Stimulated activated naive CD8-positive, alpha-beta T cell treated with anti-CD3 and anti-CD28 coated beads, Interleukin-15, amount 100 ng/mL, for 72 hours (primary cell): ENCODE data around the gene ALDH16A1.
"Not testable (repeated sequence)": the region's sequence is repeated elsewhere in the genome, so short reads cannot be mapped to it uniquely, and the experiment has no call there.

Experiments
- ATAC-seq: fragments of 150-1000 bp; cut with Tn5 transposase; 2 replicates; pipeline ENCODE4 v1.10.0; 2021; ENCODE audit warnings: mild to moderate bottlenecking, moderate library complexity
- DNase-seq, 2 donors: peaks; one replicate each; pipeline ENCODE4 v3.0.0; 2021 to 2022
- H3K27ac Mint-ChIP-seq, 2 donors: one replicate each; pipeline ENCODE4 v1.8.0; 2022; ENCODE audit warnings: mild to moderate bottlenecking in 2 of 2, mixed read lengths in 2 of 2, moderate library complexity in 2 of 2
- H3K27me3 Mint-ChIP-seq: one replicate; pipeline ENCODE4 v1.8.0; 2022; ENCODE audit warnings: mixed read lengths
- H3K4me1 Mint-ChIP-seq: one replicate; pipeline ENCODE4 v1.8.0; 2022; ENCODE audit warnings: mild to moderate bottlenecking, mixed read lengths
- H3K4me3 Mint-ChIP-seq, 2 donors: one replicate each; pipeline ENCODE4 v1.8.0; 2022; ENCODE audit warnings: mild to moderate bottlenecking in 2 of 2, mixed read lengths in 2 of 2, moderate library complexity in 1 of 2
- H3K9me3 Mint-ChIP-seq, 2 donors: one replicate each; pipeline ENCODE4 v1.8.0; 2022; ENCODE audit warnings: mixed read lengths in 2 of 2

Gene ALDH16A1

DNA sequence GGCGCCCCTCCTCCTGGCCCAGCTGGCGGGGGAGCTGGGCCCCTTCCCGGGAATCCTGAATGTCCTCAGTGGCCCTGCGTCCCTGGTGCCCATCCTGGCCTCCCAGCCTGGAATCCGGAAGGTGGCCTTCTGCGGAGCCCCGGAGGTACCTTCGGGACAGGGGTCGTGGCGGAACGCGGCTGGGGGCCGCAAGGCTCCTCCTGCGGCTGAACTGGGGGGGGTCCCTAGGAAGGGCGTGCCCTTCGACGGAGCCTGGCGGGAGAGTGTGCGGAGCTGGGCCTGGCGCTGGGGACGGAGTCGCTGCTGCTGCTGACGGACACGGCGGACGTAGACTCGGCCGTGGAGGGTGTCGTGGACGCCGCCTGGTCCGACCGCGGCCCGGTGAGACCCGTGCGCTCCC lies 8.6 kb downstream of the ALDH16A1 start:
- peaks cover 29% of the 10 kb centered on the region for H3K4me1 Mint-ChIP-seq
- no peak overlapping the region for H3K27ac Mint-ChIP-seq
- no peak for DNase-seq
- H3K9me3 Mint-ChIP-seq, result no peaks in the 10 kb centered on the region
- no peak overlapping the region for H3K4me3 Mint-ChIP-seq
- H3K27me3 Mint-ChIP-seq, result no peaks in the 10 kb centered on the region
- no peak for ATAC-seq

DNA sequence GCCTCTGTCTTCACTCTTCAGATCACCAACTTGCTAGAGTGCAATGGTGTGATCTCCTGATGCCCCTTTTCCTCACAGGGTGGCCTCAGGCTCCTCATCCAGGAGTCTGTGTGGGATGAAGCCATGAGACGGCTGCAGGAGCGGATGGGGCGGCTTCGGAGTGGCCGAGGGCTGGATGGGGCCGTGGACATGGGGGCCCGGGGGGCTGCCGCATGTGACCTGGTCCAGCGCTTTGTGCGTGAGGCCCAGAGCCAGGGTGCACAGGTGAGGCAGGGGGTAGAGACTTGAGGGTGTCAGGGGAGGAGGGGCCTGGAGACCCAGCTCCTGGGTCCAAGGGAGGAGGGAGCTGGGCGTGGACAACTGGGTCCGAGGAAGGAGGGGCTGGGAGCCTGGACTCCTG lies 9.5 kb downstream of the ALDH16A1 start:
- Mint-ChIP-seq H3K27me3 (no peaks in the 10 kb centered on the region), H3K4me3 (no peak overlapping the region), H3K4me1 (peaks cover 29% of the 10 kb centered on the region), H3K27ac (peak overlapping the region; percentile 5 to 13), H3K9me3 (no peaks in the 10 kb centered on the region)
- ATAC-seq, result no peak
- DNase-seq, result no peak

DNA sequence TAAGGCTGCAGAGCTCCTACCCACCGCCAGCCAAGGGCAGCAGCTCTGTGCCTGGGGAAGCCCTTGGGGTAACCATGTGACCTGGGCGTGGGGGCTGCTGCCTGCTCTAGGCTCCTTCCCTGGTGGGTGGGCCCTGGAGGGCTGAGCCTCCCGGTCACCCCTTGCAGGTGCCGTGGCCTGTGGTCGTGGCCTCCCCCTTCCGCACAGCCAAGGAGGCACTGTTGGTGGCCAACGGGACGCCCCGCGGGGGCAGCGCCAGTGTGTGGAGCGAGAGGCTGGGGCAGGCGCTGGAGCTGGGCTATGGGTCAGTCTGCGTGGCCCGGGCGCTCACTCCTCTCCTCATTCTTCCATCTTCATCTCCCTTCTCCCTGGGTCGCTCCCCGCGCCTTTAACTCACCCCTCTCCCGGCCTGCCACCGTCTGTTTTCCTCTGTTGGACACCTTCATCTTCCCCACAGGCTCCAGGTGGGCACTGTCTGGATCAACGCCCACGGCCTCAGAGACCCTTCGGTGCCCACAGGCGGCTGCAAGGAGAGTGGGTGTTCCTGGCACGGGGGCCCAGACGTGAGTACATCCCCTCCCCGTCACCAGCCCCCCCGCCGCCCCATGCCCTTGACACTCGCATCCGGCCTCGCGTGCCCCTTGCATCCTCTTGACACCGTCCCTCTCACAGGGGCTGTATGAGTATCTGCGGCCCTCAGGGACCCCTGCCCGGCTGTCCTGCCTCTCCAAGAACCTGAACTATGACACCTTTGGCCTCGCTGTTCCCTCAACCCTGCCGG lies 11.1 kb downstream of the ALDH16A1 start:
- peaks cover 30% of the 10 kb centered on the region for H3K4me1 Mint-ChIP-seq
- no peaks in the 10 kb centered on the region for H3K9me3 Mint-ChIP-seq
- DNase-seq (no peak), ATAC-seq (no peak)
- H3K27ac Mint-ChIP-seq, result no peak overlapping the region
- H3K27me3 Mint-ChIP-seq, result no peaks in the 10 kb centered on the region
- no peak overlapping the region for H3K4me3 Mint-ChIP-seq

DNA sequence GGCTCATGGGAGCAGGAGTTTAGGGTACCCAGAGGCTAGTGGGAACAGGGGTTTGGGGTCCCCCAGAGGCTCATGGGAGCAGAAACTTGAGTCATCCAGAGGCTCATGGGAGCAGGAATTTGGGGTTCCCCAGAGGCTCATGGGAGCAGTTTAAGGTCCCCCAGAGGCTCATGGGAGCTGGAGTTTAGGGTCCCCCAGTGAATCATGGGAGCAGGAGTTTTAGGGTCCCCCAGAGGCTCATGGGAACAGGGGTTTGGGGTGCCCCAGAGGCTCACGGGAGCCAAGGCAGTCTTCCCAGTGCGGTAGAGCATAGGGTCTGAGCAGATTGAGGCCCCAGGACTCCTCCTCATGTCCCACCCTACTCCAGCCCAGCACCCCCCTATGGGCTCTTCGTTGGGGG lies 12.3 kb downstream of the ALDH16A1 start:
- no peak for DNase-seq
- Mint-ChIP-seq H3K4me1 (peaks cover 42% of the 10 kb centered on the region), H3K27ac (peak overlapping the region; percentile 34 to 52), H3K9me3 (no peaks in the 10 kb centered on the region), H3K4me3 (no peak overlapping the region), H3K27me3 (no peaks in the 10 kb centered on the region)
- ATAC-seq, result no peak

DNA sequence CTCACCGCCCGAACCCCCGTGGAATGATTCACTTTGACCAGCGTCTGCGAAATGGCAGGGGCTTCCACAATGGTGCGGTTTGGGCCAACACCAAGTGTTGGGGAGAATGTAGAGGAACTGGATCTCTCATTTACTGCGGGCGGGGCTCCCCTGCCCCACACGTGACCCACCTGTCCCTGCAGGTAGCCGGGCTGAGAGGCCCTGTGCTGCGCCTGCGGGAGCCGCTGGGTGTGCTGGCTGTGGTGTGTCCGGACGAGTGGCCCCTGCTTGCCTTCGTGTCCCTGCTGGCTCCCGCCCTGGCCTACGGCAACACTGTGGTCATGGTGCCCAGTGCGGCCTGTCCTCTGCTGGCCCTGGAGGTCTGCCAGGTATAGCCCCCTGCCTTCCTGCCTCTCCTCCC lies 15.2 kb downstream of the ALDH16A1 start:
- peak overlapping the region; percentile 77 to 85 for H3K4me3 Mint-ChIP-seq
- ATAC-seq, result no peak

DNA sequence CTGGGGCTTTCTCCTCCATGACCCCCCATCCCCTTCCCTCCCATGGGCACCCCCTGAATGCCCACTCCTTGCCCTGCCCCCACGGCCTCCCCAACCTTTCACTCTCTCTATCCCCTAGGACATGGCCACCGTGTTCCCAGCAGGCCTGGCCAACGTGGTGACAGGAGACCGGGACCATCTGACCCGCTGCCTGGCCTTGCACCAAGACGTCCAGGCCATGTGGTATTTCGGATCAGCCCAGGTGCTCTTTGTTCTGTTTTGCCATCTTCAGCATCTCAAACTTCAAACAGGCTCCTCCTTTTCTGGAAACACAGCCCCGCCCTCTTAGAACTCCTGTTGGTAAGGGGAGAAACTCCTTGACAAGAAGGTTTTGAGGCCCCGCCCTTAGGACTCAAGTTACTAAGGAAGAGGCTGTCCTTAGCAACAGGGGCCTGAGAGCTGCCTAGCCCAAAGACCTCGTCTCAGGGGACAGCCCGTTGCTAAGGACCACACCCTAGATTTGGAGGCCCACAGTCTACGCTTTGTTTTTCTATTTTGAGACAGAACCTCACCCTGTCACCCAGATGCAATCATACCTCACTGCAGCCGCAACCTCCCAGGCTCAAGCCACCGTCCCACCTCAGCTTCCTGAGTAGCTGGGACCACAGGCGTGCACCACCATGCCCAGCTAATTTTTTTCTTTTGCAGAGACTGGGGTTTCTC lies 15.9 kb downstream of the ALDH16A1 start:
- H3K4me3 Mint-ChIP-seq, result peak overlapping the region; percentile 77 to 85
- H3K9me3 Mint-ChIP-seq, result no peaks in the 10 kb centered on the region
- H3K4me1 Mint-ChIP-seq, result peaks cover 76% of the 10 kb centered on the region
- DNase-seq (peak; percentile 80 to 92), ATAC-seq (peak; percentile 85)
- peak overlapping the region; percentile 93 to 97 for H3K27ac Mint-ChIP-seq
- H3K27me3 Mint-ChIP-seq, result no peaks in the 10 kb centered on the region

More for the DNA sequence above, 15.2 kb downstream of the ALDH16A1 start:
- Mint-ChIP-seq H3K4me1 (peaks cover 69% of the 10 kb centered on the region), H3K27me3 (no peaks in the 10 kb centered on the region), H3K27ac (peak overlapping the region; percentile 42 to 59), H3K9me3 (no peaks in the 10 kb centered on the region)
- DNase-seq, result no peak

DNA sequence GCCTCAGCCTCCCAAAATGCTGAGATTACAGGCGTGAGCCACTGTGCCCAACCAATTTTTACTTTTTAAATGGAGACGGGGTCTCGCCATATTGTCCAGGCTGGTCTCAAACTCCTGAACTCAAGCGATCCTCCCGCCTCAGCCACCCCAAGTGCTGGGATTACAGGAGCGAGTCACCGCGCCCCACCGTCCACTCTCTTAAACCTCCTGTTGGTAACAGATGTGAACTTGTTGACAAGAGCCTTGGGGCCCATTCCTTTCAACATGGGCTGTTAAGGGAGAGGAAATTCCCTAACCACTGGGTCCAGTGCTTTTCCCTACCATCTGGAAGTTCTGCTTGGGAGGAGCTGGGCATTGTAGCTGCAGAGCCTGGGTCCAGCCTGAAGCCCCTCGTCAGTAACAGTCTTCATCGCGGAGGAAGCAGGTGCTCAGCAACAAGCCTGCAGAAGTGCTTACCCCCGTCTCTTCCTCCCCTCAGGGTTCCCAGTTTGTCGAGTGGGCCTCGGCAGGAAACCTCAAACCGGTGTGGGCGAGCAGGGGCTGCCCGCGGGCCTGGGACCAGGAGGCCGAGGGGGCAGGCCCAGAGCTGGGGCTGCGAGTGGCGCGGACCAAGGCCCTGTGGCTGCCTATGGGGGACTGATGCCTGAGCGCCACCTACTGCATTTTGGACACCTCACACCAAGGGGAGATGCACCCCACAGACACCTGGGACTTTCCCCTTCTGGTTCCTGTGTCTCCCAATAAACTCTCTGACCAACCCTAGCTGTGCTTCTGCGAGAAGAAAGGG lies 17.0 kb downstream of the ALDH16A1 start:
- H3K27me3 Mint-ChIP-seq, result no peaks in the 10 kb centered on the region
- H3K27ac Mint-ChIP-seq, result peak overlapping the region; percentile 67 to 78
- peak overlapping the region; percentile 65 to 80 for H3K4me3 Mint-ChIP-seq
- ATAC-seq (peak; percentile 79), DNase-seq (peak; percentile 92 to 96)
- peaks cover 67% of the 10 kb centered on the region for H3K4me1 Mint-ChIP-seq
- H3K9me3 Mint-ChIP-seq, result no peaks in the 10 kb centered on the region

DNA sequence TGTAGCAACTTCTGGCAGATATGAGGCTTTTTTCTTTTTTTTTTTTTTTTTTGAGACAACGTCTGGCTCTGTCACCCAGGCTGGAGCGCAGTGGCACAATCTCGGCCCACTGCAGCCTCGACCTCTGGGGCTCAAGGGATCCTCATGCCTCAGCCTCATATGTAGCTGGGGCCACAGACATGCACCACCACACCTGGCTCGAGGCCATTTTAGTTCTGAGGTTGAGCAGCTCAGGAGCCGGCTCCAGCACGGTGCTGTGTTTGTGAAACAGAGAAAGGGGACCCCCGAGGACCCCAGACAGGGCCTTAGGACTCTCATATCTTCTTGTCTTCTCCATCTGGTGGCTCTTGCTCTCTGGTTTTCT lies 17.6 kb downstream of the ALDH16A1 start:
- H3K9me3 Mint-ChIP-seq, result no peaks in the 10 kb centered on the region
- no peaks in the 10 kb centered on the region for H3K27me3 Mint-ChIP-seq
- peak overlapping the region in 1 of 2 donors; percentile 62 for H3K27ac Mint-ChIP-seq
- ATAC-seq (no peak), DNase-seq (no peak)
- H3K4me1 Mint-ChIP-seq, result peaks cover 67% of the 10 kb centered on the region
- H3K4me3 Mint-ChIP-seq, result peak overlapping the region; percentile 65 to 80

DNA sequence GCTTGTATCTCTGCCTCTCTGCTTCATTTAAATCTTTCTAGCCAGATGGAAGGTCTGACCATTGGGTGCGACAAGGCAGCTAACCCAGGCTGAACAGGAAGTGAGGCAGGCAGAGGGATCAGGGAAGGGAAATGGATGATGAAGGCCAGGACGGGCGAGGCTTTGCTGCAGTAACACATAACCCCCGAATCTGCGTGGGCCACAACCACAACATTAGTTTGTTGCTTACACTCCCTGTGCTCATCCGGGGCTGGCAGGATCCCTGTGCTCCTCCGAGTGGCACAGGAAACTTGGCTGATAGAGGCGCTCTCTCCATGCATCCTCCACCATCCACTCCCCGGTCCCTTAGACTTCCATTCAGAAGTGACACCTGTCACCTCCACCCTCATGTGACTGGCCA lies 19.9 kb downstream of the ALDH16A1 start:
- Mint-ChIP-seq H3K27ac (peak overlapping the region in 1 of 2 donors; percentile 81), H3K9me3 (no peaks in the 10 kb centered on the region), H3K4me1 (peaks cover 82% of the 10 kb centered on the region), H3K27me3 (no peaks in the 10 kb centered on the region), H3K4me3 (peak overlapping the region; percentile 94 to 99)
- no peak for DNase-seq
- ATAC-seq, result no peak

DNA sequence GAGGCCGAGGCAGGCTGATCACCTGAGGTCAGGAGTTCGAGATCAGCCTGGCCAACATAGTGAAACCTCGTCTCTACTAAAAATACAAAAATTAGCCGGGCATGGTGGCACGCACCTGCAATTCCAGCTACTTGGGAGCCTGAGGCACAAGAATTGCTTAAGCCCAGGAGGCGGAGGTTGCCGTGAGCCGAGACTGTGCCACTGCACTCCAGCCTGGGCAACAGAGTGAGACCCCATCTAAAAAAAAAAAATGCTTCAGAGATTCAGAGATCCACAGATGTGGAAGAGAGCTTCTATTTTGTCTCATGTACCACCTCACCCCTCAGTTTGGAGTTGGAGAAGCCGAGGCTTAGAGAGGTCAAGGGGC lies 20.5 kb downstream of the ALDH16A1 start:
- not testable (repeated sequence) for ATAC-seq, DNase-seq, H3K27me3 Mint-ChIP-seq, H3K9me3 Mint-ChIP-seq
- peaks cover 79% of the 10 kb centered on the region for H3K4me1 Mint-ChIP-seq
- H3K4me3 Mint-ChIP-seq, result peak overlapping the region; percentile 94 to 99
- H3K27ac Mint-ChIP-seq, result peak overlapping the region; percentile 55 to 97

DNA sequence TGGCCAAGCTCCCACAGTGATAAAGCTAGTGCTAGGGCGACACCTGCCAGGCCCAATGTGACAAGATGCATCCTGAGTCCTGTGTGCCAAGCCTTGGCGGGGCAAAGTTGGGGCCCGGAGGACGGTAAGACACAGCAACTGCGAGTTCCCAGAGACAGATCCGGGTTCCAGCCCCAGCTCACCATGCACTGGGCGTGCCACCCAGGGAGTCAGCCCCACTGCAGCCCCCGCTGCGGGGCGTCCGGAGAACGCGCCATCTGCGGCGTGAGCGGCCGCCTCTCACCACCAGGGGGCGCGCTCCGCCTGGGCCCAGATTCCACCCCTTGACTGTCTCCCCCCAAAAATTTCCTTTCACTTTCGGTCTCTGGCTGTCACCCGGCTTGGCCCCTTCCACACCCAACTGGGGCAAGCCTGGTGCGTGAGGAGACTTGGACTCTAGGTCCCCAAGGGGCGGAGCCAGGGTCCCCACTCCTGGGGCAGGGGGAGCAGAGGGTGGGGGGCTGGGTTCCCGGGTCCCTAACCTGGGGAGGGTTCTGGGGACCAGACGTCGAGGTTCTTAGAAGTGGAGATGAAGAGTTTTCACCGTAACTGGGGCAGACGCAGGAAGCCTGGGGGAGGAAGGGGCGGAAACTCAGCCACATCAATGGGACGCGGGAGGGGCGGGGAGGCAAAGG lies 21.0 kb downstream of the ALDH16A1 start, which contains the start of gene FLT3LG:
FLT3LG (plus strand) TSS at position 348 of the 674 bp plus-strand sequence. CDS start 425 bp downstream, outside the sequence.
- ATAC-seq (peak; percentile 63), DNase-seq (peak; percentile 92 to 95)
- Mint-ChIP-seq H3K27ac (peak within 1 kb of the TSS; percentile 94 to 97), H3K4me3 (peak within 1 kb of the TSS; percentile 94 to 99), H3K27me3 (no peaks in the 10 kb centered on the region), H3K4me1 (peaks cover 79% of the 10 kb centered on the region), H3K9me3 (no peaks in the 10 kb centered on the region)

DNA sequence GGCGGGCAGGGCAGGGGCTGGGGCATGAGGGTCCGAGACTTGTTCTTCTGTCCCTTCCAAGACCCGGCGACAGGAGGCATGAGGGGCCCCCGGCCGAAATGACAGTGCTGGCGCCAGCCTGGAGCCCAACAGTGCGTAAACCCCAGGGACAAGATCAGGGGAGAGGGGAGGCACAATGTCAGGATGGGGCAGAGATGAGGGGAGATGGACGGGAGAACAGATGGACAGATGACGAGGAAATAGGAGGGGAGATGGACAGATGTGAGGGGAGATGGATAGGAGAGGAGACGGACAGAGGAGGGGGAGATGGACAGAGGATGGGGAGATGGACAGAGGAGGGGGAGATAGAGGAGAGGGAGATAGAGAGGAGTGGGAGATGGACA lies 21.5 kb downstream of the ALDH16A1 start:
- DNase-seq (no peak), ATAC-seq (no peak)
- H3K9me3 Mint-ChIP-seq, result no peaks in the 10 kb centered on the region
- no peaks in the 10 kb centered on the region for H3K27me3 Mint-ChIP-seq
- peaks cover 77% of the 10 kb centered on the region for H3K4me1 Mint-ChIP-seq
- peak overlapping the region; percentile 94 for H3K27ac Mint-ChIP-seq
- H3K4me3 Mint-ChIP-seq, result peak overlapping the region; percentile 94 to 99

DNA sequence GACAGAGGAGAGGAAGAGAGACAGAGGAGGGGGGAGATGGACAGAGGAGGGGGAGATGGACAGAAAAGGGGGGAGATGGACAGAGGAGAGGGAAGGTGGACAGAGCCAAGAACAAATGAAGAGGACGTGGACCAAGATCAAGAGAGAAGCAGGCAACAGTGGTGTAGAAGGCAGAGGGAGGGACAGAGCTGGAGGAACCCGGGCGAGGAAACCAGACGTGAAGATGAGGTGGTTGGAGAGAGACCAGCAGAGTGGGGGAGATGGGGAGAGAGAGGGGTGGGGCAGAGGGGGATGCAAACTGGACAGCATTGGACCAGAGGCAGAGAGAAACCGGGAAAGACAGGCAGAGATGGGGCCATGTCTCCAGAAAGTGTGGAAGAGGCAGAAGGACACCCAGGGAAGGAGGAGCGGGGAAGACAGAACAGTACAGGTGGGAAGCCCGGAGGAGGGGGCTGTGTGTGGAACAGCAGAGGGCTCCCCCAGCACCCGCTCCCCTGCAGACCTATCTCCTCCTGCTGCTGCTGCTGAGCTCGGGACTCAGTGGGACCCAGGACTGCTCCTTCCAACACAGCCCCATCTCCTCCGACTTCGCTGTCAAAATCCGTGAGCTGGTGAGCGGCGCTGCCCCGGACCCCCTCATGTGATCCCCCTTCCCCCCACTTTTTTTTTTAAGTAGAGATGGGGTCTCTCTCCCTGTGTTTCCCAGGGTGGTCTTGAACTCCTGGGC lies 22.3 kb downstream of the ALDH16A1 start:
- H3K4me3 Mint-ChIP-seq, result peak overlapping the region; percentile 94 to 99
- peaks cover 77% of the 10 kb centered on the region for H3K4me1 Mint-ChIP-seq
- ATAC-seq (peak; percentile 12), DNase-seq (peak in 1 of 2 donors; percentile 45)
- H3K27ac Mint-ChIP-seq, result peak overlapping the region; percentile 94 to 96
- no peaks in the 10 kb centered on the region for H3K27me3 Mint-ChIP-seq
- H3K9me3 Mint-ChIP-seq, result no peaks in the 10 kb centered on the region

DNA sequence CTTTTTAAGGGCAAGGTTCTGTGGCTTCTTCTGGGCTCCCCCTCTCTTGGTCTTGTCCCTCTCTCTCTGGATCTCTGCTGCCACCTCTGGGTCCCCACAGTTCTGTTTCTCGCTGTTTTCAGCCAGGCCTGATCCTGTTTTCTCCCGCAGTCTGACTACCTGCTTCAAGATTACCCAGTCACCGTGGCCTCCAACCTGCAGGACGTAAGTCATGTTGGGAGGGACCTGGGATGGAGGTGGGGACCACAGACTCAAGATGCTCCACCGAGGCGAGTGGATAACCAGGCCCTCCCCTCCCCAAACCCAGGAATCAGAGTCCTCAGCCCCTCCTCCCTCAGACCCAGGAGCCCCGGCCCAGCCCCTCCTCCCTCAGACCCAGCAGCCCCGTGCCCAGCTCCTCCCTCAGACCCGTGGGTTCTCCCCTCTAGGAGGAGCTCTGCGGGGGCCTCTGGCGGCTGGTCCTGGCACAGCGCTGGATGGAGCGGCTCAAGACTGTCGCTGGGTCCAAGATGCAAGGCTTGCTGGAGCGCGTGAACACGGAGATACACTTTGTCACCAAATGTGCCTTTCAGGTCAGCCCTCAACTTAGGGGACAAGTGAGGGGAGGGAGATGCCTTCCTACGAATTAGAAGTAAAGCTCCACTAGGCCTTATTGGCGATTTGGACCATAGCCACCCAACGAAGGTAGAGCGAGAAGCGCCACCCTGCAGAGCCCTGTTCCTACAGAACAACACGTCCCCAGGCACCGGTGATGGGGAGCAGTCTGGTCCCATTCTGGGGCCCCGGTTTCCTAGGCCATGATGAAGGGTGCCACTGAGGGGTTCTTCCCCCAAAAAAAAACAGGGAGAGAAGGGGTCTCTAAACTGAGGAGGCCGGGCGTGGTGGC lies 23.2 kb downstream of the ALDH16A1 start:
- peak; percentile 81 for ATAC-seq
- Mint-ChIP-seq H3K27me3 (no peaks in the 10 kb centered on the region), H3K27ac (peak overlapping the region; percentile 94 to 96)

More for the DNA sequence above, 23.2 kb downstream of the ALDH16A1 start:
- Mint-ChIP-seq H3K9me3 (no peaks in the 10 kb centered on the region), H3K4me1 (peaks cover 77% of the 10 kb centered on the region), H3K4me3 (peak overlapping the region; percentile 94 to 99)
- DNase-seq, result peak; percentile 84 to 90
